Measurements from ENCODE around the gene ACIN1.
"Not testable (repeated sequence)": the region's sequence is repeated elsewhere in the genome, so short reads cannot be mapped to it uniquely, and the experiment has no call there.

Gene ACIN1

GRCh38 chr14:23035303-23036144, 59.4 kb downstream of the ACIN1 start:
- DNase-seq = no peak

- DNase-seq = no peak
Observed at GRCh38 chr14:23034498-23035302, 60.2 kb downstream of the ACIN1 start, which contains the start of gene PSMB5. TSS of gene PSMB5 (minus strand) at chr14:23034900. CDS start at chr14:23034881, 19 bp downstream.

DNA sequence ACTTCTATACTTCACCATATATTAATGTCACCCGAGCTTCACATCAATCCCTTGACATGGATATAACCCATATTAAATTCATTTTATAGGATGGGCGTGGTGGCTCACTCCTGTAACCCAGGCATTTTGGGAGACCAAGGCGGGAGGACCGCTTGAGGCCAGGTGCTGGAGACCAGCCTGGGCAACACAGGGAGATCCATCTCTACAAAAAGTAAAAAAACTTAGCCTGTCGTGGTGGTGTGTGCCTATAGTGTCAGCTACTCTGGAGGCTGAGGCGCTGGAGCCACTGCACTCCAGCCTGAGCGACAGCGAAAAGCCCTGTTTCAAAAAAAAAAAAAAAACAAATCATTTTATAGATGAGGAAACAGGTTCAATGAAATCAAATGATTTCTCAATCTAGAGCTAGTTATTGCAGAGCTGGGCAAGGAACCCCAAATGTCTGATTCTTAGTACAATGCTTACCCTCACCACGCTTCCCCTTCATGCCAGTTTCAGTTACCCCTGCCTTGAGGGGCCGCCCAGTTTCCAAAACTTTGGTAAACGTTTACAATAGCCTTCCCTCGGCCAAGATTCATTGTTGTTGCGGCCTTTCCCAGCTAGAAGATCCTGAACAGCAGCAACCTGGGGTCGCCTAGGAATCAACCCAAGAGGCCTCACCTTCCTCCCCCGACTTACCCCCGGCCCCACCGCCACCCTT, 61.0 kb downstream of the ACIN1 start:
- no peak for DNase-seq

- DNase-seq = no peak
Observed at GRCh38 chr14:23033251-23033727, 61.6 kb downstream of the ACIN1 start.

DNA sequence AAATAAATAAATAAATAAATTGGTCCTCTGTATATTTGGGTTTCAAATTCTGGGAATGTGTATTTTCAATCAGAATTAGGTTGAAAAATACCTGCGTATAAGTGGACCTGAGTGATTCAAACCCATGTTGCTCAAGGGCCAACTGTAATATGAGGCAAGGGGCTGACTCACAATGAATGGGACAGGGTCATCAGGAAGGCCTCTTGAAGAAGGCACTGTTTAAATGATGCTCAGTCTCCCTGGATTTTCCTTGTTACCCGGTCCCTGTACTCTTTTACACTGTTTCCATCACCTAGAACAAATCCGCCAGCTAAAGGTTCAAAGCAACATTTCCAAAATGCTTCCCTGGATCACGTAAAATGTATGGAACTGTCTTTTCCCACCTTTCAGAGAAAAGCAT, 64.0 kb downstream of the ACIN1 start:
- no peak for DNase-seq

DNA sequence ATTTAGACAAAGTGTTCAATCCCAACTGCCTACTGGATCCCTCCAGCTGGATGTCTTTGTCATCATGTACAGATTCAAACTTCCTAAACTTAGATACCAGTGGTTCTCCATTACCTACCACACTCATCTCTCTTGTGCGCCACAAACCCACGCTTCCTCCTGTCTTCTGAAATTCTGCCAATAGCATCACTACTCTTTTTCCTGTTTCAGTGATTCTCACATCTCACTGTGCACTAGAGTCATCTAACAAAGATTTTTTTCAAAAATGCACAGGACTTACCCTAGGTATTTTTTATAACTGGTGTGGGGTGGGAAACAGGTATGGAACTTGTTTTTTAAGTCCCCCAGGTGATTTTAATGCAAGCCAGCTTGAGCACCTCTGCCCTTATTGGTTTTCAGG, 66.1 kb downstream of the ACIN1 start:
- DNase-seq = no peak

DNA sequence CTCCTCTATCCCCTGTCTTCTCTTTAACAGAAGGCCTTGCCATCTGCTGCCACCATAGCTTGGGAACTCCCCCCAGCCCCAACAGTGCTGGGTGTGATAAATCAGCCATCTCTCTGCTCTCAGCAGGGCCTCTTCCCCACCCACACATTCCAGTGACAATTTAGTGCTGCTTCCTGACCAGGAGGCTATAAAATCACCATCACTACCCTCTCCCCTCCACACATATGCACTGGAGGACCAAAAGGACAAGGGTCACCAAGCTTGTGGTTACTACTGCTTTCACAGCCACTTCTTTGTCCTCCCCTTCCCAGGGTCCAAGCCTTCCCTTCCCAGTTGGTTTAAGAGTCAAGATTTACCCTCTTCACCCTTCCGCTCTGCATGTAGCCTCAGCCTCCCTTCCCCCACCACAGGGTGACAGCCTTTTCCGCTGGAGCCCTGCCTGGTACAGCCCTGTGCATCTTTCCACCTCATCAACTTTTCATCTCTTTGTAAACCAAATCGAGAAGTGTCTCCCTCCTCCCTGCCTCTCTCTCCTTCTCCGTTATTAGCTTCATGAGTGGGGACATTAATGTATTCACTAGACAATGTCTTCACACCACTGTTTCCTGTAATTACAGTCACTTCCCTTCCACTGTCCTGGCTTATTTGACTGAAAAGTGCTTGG, 69.7 kb downstream of the ACIN1 start:
- DNase-seq = peak; percentile 96

DNA sequence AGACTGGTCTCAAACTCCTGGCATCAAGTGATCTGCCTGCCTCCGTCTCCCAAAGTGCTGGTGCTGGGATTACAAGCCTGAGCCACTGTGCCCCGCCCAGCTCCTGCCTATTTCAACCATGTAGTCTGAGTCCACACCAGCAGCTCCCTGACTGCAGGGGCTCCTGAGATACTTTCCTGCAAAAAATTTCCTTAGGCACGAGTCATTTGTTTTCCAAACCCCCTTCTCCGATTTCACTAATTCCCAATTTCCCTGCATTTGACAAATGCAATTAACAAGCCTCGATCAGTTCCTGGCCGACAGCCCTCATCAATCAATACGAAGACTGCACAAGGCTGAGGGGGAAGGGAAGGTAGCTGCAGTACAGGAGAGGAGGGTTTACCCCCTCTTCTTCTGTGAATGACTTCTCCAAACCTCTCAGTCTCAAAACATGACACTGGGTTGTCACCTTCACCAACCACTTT, 70.3 kb downstream of the ACIN1 start:
- DNase-seq = peak; percentile 97

GRCh38 chr14:23023795-23024152, 71.2 kb downstream of the ACIN1 start:
- no peak for DNase-seq

- peak; percentile 95 for DNase-seq
Observed at GRCh38 chr14:23023022-23023794, 71.7 kb downstream of the ACIN1 start.

DNA sequence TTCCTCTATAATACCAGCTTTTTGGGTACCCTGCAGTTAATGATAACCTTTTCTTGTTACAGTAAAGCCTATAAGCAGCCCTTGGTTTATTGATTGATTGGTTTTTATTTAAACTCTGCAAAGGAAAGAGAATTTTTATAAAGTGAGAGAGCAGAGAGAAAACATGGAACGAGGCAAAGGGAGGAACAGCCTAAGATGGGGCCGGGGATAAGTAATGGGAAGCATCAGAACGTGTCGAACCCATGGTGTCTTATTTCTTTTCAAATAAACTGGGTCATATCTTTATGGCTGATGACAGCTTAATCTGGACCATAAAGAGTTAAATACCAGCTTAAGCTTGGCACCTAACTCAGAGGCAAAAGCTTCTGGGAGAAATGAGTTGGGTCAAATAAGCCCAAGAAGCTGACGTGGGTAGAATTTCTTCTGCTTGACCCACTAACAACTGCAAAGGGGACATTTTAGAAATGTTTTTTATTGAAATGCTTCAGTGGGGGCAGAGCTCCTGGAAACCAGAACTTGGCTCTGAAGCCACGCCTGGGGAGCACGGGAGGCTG, 73.0 kb downstream of the ACIN1 start:
- peak; percentile 49 for DNase-seq

DNA sequence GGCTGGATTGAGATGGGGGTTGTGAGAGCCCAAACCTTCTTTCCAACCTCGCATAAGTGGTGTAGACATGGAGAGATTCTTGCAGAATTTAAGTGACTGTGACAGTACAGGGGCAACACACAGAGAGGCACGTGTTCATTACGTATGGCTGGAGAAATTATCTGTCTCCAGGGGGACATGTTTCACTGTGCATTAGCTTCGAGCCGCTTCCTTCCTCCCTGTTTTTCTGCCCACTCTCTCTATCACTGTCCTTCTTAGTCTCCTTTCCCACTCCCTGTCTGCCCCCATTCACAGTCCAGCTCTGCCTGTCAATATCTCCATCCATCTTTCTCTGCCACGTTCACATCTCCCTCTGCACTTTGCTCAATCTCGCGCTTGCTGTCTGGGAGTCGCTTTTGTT, 73.5 kb downstream of the ACIN1 start:
- peak; percentile 26 for DNase-seq

- DNase-seq = peak; percentile 79
Observed at GRCh38 chr14:23020143-23021128, 74.5 kb downstream of the ACIN1 start.

- no peak for DNase-seq
Observed at GRCh38 chr14:23018107-23018506, 76.8 kb downstream of the ACIN1 start.

DNA sequence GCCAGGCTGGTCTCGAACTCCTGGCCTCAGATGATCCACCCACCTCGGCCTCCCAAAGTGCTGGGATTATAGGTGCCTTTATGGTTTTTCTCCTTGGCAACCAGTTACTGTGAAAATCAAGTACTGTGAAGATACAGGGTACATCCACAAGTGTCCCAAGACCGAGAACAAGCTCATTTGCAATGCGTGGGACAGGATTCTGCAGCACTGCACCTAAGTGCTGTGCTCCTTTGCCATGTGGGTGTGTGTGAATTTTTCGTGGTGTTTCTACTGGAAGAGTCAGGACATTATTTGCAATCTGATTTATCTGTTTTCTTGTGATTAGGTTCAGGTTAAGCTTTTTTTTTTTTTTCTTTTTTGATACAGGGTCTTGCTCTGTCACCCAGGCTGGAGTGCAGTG, 77.8 kb downstream of the ACIN1 start:
- DNase-seq = no peak

- no peak for DNase-seq
Observed at GRCh38 chr14:23015618-23016017, 79.3 kb downstream of the ACIN1 start.

- DNase-seq = not testable (repeated sequence)
Observed at GRCh38 chr14:23013749-23014054, 81.2 kb downstream of the ACIN1 start.

DNA sequence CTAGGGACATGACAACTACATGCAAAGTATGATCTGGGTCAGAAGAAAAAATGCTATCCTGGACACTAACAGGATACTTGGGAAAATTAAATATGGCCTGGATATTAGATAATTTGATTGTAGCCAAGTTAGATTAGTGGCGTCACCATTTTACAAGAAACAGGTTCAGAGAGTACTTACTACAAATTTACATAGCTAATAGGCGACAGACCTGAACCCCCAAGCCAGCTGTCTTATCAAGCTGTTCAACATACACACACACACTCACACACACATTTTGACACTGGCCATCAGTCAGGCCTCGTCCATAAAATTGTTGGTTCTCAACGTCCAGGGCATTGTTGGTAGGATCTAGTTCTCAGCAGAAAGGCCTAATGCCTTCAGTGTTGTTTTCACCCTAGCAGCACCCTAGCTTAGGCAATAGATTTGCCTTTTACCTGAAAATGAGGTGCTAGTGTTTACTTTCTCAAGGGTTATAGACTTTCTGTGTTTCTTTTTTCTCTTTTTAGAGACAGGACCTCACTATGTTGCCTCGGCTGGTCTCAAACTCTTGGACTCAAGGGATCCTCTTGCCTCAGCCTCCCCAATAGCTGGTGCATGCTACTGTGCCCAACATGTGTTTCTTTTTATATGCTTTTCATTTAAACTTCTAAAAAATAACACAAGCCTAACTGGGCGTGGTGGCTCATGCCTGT, 81.7 kb downstream of the ACIN1 start:
- DNase-seq = peak; percentile 58

DNA sequence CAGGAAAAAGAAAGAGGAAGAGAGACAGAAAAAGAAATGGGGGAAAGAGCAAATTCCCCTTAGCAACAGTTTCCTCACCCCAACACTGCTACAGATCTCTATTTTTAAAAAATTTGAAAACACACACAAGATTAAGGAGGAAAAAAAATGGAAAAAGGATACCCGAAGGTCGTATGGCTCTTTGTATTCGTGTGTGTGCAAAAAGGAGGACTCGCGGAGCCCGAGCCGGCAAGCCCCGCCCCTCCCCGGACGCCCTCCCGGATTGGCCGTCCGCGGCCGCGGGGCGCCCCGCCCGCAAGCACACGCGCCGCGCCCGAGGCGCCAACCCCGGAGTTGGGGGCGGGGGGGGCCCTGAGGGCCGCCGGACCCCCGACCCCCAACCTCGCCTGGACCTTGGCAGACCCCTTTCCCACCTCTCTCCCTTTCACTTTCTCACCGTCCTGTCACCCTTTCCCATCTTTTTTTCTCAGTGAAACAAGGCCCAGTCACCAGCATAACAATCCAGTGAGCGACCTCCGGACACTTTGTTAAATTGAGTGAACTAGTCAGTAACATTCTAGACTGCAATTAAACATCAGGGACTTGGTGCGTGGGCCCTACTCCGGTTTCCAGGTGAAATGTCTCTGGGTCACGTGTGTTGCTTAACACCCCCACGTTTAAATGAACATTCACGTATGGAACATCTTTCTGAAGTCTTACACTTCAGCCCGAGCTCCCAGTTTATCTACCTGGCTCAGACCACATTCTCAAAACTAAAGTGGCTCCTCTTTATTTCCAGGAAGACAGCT, 84.8 kb downstream of the ACIN1 start, which contains the start of gene C14orf93:
C14orf93 (minus strand) TSS at position 205 of the 788 bp plus-strand sequence. CDS start 11,120 bp downstream, outside the sequence.
- peak; percentile 78 for DNase-seq
